RWPE1 (cell line): Measurements from ENCODE around the gene MED14.

Source experiments
- CTCF ChIA-PET: fragments of 350-600 bp; sonication (Branson Sonifier 250); formaldehyde crosslinking; extraction: SDS; loops from one replicate; lab custom pipeline; 2021; lab: Yijun Ruan, JAX
- POLR2A ChIA-PET: fragments of 400-600 bp; formaldehyde crosslinking; extraction: SDS; loops from one replicate; lab custom pipeline; 2020; ENCODE audit warnings: antibody characterized with exemption; ENCODE audit not compliant: low non-redundant PET; lab: Yijun Ruan, JAX
- DNase-seq: peaks from one replicate; pipeline ENCODE4 v3.0.0; 2012; ENCODE audit warnings: low spot score
- H3K27ac ChIP-seq: fragments of 450-650 bp; 2 replicates; pipeline ENCODE4 v1.5.1; 2017
- TF ChIP-seq, protein P1 (sequence below): fragments of 450-650 bp; conservative IDR thresholded peaks from 2 replicates; pipeline ENCODE4 v1.5.1; 2017; ENCODE audit warnings: low read depth, mild to moderate bottlenecking

MED14 gene

DNA sequence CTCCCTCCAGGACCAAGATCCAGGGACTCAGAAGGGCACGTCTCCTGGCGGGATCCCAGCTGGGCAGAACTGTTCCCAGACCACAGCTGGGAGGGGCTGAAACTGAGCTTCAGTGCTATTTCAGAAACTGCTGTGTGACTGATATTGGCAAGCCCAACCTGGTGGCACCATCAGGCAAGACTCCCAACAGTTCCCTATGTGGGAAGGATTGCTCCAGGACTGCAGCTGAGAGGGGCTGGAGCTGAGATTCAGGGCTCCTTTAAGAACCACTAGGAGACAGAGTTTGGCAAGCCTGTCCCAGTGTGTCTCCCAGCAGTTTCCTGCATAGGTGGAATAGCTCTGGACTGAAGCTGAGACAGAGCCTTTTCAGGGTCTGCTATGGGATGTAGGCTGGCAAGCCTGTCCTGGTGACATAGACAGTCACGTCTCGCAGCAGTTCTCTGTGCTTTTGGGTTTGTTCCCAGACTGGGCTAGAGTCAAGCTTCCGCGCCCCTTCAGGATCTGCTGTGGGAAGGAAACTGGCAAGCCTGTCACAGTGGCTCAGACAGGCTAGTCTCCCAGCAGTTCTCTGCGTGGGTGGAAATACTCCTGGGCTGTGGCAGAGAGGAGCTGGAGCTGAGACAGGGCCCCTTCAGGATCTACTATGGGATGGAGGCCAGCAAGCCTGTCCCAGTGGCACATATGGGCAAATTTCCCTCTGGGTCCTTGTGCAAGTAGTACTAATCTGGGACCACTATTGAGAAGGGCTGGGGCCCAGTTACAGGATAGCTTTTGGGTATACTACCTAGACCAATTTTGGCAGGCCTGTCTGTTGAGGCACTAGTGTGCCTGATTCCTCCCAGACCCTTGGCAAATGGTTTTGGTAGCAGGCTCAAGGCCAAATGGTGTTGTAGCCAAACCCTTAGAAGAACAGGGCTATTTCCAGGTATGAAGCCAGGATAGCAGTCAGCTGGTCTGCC lies 20.2 kb upstream of the MED14 start:
- TF ChIP-seq, protein P1, sequence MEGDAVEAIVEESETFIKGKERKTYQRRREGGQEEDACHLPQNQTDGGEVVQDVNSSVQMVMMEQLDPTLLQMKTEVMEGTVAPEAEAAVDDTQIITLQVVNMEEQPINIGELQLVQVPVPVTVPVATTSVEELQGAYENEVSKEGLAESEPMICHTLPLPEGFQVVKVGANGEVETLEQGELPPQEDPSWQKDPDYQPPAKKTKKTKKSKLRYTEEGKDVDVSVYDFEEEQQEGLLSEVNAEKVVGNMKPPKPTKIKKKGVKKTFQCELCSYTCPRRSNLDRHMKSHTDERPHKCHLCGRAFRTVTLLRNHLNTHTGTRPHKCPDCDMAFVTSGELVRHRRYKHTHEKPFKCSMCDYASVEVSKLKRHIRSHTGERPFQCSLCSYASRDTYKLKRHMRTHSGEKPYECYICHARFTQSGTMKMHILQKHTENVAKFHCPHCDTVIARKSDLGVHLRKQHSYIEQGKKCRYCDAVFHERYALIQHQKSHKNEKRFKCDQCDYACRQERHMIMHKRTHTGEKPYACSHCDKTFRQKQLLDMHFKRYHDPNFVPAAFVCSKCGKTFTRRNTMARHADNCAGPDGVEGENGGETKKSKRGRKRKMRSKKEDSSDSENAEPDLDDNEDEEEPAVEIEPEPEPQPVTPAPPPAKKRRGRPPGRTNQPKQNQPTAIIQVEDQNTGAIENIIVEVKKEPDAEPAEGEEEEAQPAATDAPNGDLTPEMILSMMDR, result no peak
- no peak overlapping the region for H3K27ac ChIP-seq
- ChIA-PET CTCF (no interaction called here), POLR2A (no interaction called here)
- DNase-seq, result no peak

DNA sequence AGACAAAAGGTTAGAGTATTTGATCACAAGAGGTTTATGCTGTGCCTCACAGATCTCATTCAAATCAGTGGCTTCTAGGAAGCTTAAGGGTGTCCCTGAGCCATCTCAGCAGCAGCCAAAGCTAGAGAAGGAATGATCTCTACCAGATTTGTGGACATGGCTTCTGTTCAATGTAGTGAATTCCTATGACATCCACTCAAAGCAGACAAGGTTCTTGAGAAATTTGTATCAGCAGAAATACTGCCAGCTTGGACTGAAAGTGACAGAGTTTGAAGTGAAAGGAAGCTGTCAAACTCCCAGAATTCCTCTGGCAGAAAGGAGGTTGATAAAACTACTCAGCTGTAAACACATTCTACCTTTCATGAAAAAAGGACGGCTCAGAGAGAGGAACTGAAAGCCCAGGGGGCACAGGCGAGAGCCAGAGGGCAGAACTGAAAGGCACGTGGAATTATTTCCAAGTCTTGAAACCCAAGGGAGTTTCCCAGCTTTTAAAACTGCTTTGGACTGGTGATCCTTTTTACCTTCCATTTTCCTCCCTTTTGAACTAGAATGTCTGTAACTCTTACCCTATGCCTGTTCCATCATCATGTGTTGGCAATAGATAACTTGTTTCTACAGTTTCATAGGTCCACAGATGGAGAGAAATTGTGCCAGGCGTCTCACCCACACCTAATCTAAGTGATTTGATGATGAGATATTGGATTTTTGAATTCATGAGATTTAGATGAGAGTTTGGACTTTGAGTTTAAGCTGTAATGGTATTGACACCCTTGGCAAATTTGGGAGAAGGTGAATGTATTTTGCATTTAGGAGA lies 14.5 kb upstream of the MED14 start:
- DNase-seq, result no peak

DNA sequence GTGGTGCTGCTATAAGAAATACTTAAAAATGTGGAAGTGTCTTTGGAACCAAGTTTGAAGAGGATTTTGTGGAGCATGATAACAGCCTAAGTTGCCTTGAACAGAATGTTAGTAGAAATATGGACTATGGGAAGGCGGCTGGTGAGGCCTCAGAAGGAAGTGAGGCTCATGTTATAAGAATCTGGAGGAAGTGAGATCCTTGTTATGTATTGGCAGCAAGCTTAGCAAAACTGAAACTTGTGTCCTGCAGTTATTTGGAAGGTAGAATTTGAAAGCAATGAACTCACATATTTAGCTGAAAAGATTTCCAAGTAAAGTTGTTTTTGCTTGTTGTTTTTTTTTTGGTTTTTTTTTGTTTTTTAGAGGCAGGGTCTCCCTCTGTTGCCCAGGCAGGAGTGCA lies 13.6 kb upstream of the MED14 start:
- ChIA-PET POLR2A (no interaction called here), CTCF (no interaction called here)
- DNase-seq, result no peak
- no peak overlapping the region for H3K27ac ChIP-seq
- TF ChIP-seq, protein P1, result no peak

More for the DNA sequence above, 14.5 kb upstream of the MED14 start:
- TF ChIP-seq, protein P1, result no peak
- CTCF ChIA-PET, result no interaction called here
- H3K27ac ChIP-seq, result no peak overlapping the region
- POLR2A ChIA-PET, result no interaction called here

DNA sequence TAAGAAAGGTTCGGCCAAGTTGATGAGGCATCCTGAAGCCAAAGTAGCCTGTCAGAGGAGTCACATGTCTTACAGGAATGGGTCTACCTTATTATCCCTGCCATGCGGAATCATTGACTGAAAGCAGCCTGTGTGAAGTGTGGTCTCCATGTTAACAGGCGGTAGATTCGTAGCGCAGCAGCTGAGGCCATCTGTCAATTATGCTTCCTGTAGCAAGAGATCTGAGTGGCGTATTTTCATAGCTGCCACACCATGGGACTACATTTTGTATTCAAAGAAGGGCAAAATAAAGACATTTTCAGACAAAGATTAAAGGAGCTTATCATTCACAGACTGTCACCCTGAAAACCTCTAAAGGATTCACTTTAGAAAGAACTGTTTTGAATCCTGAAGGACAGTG lies 11.2 kb upstream of the MED14 start:
- H3K27ac ChIP-seq, result no peak overlapping the region
- DNase-seq, result no peak
- CTCF ChIA-PET, result no interaction called here
- POLR2A ChIA-PET, result no interaction called here
- TF ChIP-seq, protein P1, result no peak

DNA sequence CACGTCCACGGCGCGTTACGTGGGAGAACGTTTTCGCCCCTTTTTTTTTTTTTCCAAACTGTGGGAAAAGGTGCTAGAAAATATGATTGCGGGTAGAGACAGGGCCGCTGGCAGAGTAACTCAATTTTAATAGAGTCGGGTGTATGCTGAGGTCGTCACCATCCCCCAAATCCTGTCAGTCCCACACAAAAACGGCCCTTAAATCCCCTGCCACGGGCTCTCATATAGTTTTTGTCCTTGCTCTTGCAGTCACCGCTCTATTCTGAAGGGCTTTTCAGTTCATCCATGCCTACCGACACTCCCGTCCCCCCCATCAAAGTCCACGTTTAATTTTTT lies 796 bp upstream of the MED14 start:
- DNase-seq, result no peak
- peak overlapping the region; percentile 95 for H3K27ac ChIP-seq
- CTCF ChIA-PET, result interaction anchor here (2.1 kb wide), 1 partner anchor 58 kb away, joined by 8 read pairs; no protein-coding TSS in a partner anchor
- TF ChIP-seq, protein P1, result no peak
- POLR2A ChIA-PET, result no interaction called here

DNA sequence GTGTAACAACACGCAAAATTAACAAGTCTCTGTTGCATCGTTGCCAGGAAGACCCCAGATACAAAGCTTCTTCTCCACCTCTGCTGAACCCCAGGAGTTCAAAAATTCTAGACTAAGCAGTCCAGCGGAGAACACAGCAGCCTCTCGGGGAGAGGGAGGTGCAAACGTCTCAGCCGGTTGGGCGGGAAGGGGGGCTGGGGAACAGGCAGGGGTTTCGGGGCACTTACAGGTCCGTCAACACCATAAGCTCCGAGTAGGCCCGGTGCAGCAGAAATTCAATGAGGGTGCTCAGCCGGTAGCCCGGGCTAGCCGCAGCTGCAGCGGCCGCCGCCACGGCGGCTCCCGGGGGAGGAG lies 394 bp downstream of the MED14 start:
- H3K27ac ChIP-seq, result peak overlapping the region; percentile 95
- no peak for DNase-seq
- CTCF ChIA-PET, result interaction anchor here (0.6 to 2.1 kb wide), 3 partner anchors 44 to 59 kb away, joined by 3 to 8 read pairs (median 4); no protein-coding TSS in a partner anchor

More for the DNA sequence above, 394 bp downstream of the MED14 start:
- TF ChIP-seq, protein P1, result no peak
- POLR2A ChIA-PET, result interaction anchor here (0.6 kb wide), 1 partner anchor 37 kb away, joined by 3 read pairs; no protein-coding TSS in a partner anchor
